HCT116 (cell line): ENCODE results near the gene CLCN4. TPM values are rescaled to one million over a fixed set of nuclear protein-coding genes. Genes with fewer than 3 reads are reported as not detected.

Source experiments
- ATAC-seq: fragments of 200-7000 bp; cut with Tn5 transposase; 2 replicates; pipeline ENCODE4 v1.9.1; 2020; ENCODE audit warnings: mild to moderate bottlenecking, moderate library complexity
- BruUV-seq: library from RNA; stranded (reverse); fragments of 400-500 nt; replicated peaks from 2 replicates; lab custom pipeline; 2021; lab: Mats Ljungman, UMichigan
- CTCF ChIA-PET: fragments of 300-600 bp; sonication (Branson Sonifier 250); formaldehyde crosslinking; loops from one replicate; lab custom pipeline; 2021; ENCODE audit warnings: antibody characterized with exemption; lab: Charles Lee
- POLR2A ChIA-PET: fragments of 300-600, 350-600 bp; sonication (Branson Sonifier 250); formaldehyde crosslinking; loops from one replicate; lab custom pipeline; 2021; ENCODE audit warnings: antibody characterized with exemption; lab: Charles Lee
- RAD21 ChIA-PET, 2 experiments: fragments of 300-600 bp; sonication (Branson Sonifier 250); formaldehyde crosslinking; loops; one replicate each; lab custom pipeline; 2023; ENCODE audit warnings: low total read pairs in 2 of 2; ENCODE audit not compliant: uncharacterized antibody in 2 of 2, unreplicated experiment in 2 of 2, low non-redundant PET in 1 of 2; lab: Charles Lee
- DNase-seq: peaks from one replicate; pipeline ENCODE4 v3.0.0-alpha.2; 2010; ENCODE audit warnings: low read depth, low spot score
- H2AFZ ChIP-seq: fragments of 200-600 bp; shearing (Covaris generic), sonication (generic); 2 replicates; pipeline ENCODE4 v1.6.1; 2017; ENCODE audit warnings: low read depth, mixed run types, mixed read lengths, antibody characterized with exemption, low read length; ENCODE audit not compliant: poor library complexity, severe bottlenecking
- H3K27ac ChIP-seq: 2 replicates; pipeline ENCODE4 v1.5.1; 2012; ENCODE audit warnings: low read depth, low read length
- H3K27me3 ChIP-seq: fragments of 200-600 bp; sonication (generic); 2 replicates; pipeline ENCODE4 v1.6.1; 2016; ENCODE audit warnings: mixed run types, low read length, mixed read lengths; ENCODE audit not compliant: insufficient read depth
- H3K36me3 ChIP-seq, 2 experiments: fragments of 200-500 bp in 1 of 2; fragments of 200-600 bp in 1 of 2; sonication (Bioruptor generic) in 1 of 2; sonication (generic) in 1 of 2; 2 replicates each; pipeline versions ENCODE4 v1.5.1 to v1.6.1; 2014 to 2016; ENCODE audit warnings: low read length in 2 of 2, inconsistent platforms in 1 of 2, mixed read lengths in 1 of 2, mixed run types in 1 of 2; ENCODE audit not compliant: insufficient read depth in 2 of 2, control insufficient read depth in 1 of 2
- H3K4me1 ChIP-seq, 2 experiments: fragments of 200-600 bp in 1 of 2; sonication (generic) in 1 of 2; 2 replicates each; pipeline versions ENCODE4 v1.5.1 to v1.6.1; 2012 to 2017; ENCODE audit warnings: low read length in 2 of 2, inconsistent platforms in 1 of 2, mild to moderate bottlenecking in 1 of 2, mixed read lengths in 1 of 2, mixed run types in 1 of 2, moderate library complexity in 1 of 2; ENCODE audit not compliant: insufficient read depth in 2 of 2, control insufficient read depth in 1 of 2
- H3K4me2 ChIP-seq: fragments of 200-600 bp; sonication (generic); 2 replicates; pipeline ENCODE4 v1.6.1; 2017; ENCODE audit warnings: mixed run types, low read length, mixed read lengths
- H3K4me3 ChIP-seq, 2 experiments: fragments of 200-600 bp in 1 of 2; sonication (generic) in 1 of 2; replicated peaks in 1 of 2; 2 replicates each; pipeline ENCODE4 v1.5.1; 2011 to 2016; ENCODE audit warnings: low read length in 2 of 2, control low read depth in 1 of 2, low read depth in 1 of 2, mild to moderate bottlenecking in 1 of 2, mixed read lengths in 1 of 2, mixed run types in 1 of 2
- H3K79me2 ChIP-seq: fragments of 200-600 bp; sonication (generic); 2 replicates; pipeline ENCODE4 v1.6.1; 2017; ENCODE audit warnings: mild to moderate bottlenecking, mixed run types, low read length, moderate library complexity, mixed read lengths; ENCODE audit not compliant: insufficient read depth
- H3K9ac ChIP-seq: fragments of 200-600 bp; sonication (generic); 2 replicates; pipeline ENCODE4 v1.6.1; 2016; ENCODE audit warnings: low read length, mixed read lengths
- H3K9me2 ChIP-seq: fragments of 200-600 bp; sonication (generic), shearing (Covaris generic); 2 replicates; pipeline ENCODE4 v1.6.1; 2017; ENCODE audit warnings: mixed run types, mild to moderate bottlenecking, moderate library complexity; ENCODE audit not compliant: insufficient read depth
- H3K9me3 ChIP-seq, 2 experiments: fragments of 200-500 bp in 1 of 2; fragments of 200-600 bp in 1 of 2; sonication (Bioruptor generic) in 1 of 2; sonication (generic) in 1 of 2; 2 replicates each; pipeline ENCODE4 v1.6.1; 2014 to 2017; ENCODE audit warnings: low read length in 2 of 2, mixed read lengths in 2 of 2, inconsistent platforms in 1 of 2, low read depth in 1 of 2, mild to moderate bottlenecking in 1 of 2, mixed run types in 1 of 2, moderate library complexity in 1 of 2; ENCODE audit not compliant: control insufficient read depth in 1 of 2, insufficient read depth in 1 of 2
- H4K20me1 ChIP-seq: fragments of 200-600 bp; sonication (generic), shearing (Covaris generic); 2 replicates; pipeline ENCODE4 v1.6.1; 2017; ENCODE audit warnings: mixed run types, mild to moderate bottlenecking, moderate library complexity; ENCODE audit not compliant: insufficient read depth
- ATF3 ChIP-seq: IDR thresholded peaks from 2 replicates; pipeline ENCODE4 v1.6.1; 2012
- CEBPB ChIP-seq: IDR thresholded peaks from 2 replicates; pipeline ENCODE4 v1.6.1; 2012; ENCODE audit warnings: low read depth
- EGR1 ChIP-seq: IDR thresholded peaks from 2 replicates; pipeline ENCODE4 v1.6.1; 2012; ENCODE audit warnings: low read depth
- ELF1 ChIP-seq: IDR thresholded peaks from 2 replicates; pipeline ENCODE4 v1.6.1; 2012; ENCODE audit warnings: low read depth, borderline replicate concordance
- EZH2 ChIP-seq: fragments of 200-600 bp; sonication (generic); IDR thresholded peaks from 2 replicates; pipeline ENCODE4 v1.6.1; 2017; ENCODE audit warnings: antibody characterized with exemption, mixed run types
- EZH2phosphoT487 ChIP-seq: fragments of 200-600 bp; IDR thresholded peaks from 2 replicates; pipeline ENCODE4 v1.6.1; 2018; ENCODE audit warnings: antibody characterized with exemption, borderline replicate concordance
- FOSL1 ChIP-seq: IDR thresholded peaks from 2 replicates; pipeline ENCODE4 v1.6.1; 2012; ENCODE audit warnings: low read depth
- POLR2A ChIP-seq: IDR thresholded peaks from 2 replicates; pipeline ENCODE4 v1.7.0; 2011; ENCODE audit warnings: borderline replicate concordance; ENCODE audit not compliant: insufficient read depth, insufficient read length; ENCODE audit errors: extremely low read depth
- POLR2AphosphoS5 ChIP-seq: IDR thresholded peaks from 2 replicates; pipeline ENCODE4 v1.6.1; 2011; ENCODE audit warnings: mild to moderate bottlenecking, low read depth, low read length, moderate library complexity
- RAD21 ChIP-seq: IDR thresholded peaks from 2 replicates; pipeline ENCODE4 v1.6.1; 2012; ENCODE audit warnings: low read depth, mild to moderate bottlenecking
- REST ChIP-seq: IDR thresholded peaks from 2 replicates; pipeline ENCODE4 v1.6.1; 2012; ENCODE audit warnings: low read depth
- SIN3A ChIP-seq: IDR thresholded peaks from 2 replicates; pipeline ENCODE4 v1.6.1; 2012; ENCODE audit warnings: low read depth
- SP1 ChIP-seq: IDR thresholded peaks from 2 replicates; pipeline ENCODE4 v1.6.1; 2012; ENCODE audit warnings: low read depth
- SRF ChIP-seq: IDR thresholded peaks from 2 replicates; pipeline ENCODE4 v1.6.1; 2012; ENCODE audit warnings: low read depth
- ZBTB33 ChIP-seq: IDR thresholded peaks from 2 replicates; pipeline ENCODE4 v1.6.1; 2011; ENCODE audit warnings: mild to moderate bottlenecking, low read length, moderate library complexity; ENCODE audit not compliant: insufficient replicate concordance; ENCODE audit errors: extremely low read depth
- ZFX ChIP-seq: fragments of 450-650 bp; IDR thresholded peaks from 2 replicates; pipeline ENCODE4 v1.6.1; 2017
- intact Hi-C: fragments of 100-400 bp; cut with micrococcal nuclease; formaldehyde crosslinking; loops from 2 replicates; pipeline ENCODE4 v1.10.0; 2022
- total RNA-seq: library from RNA; stranded (reverse); gene quantifications from one replicate; pipeline ENCODE4 v1.2.1, GENCODE V29; 2021; ENCODE audit not compliant: unreplicated experiment

The CLCN4 gene
- total RNA-seq, 1 experiment from 2014 or later: 3.1 TPM

GRCh38 chrX:10164879-10165278 is 8.1 kb downstream of the CLCN4 start:
- H3K9ac ChIP-seq: no peak overlapping the region
- DNase-seq (no peak), ATAC-seq (no peak)
- intact Hi-C loops: no loop called here
- no peak overlapping the region for H3K27ac ChIP-seq
- H3K4me3 ChIP-seq: no peak overlapping the region
- ChIA-PET POLR2A (no interaction called here), RAD21 (no interaction called here), CTCF (no interaction called here)
- H3K4me1 ChIP-seq: no peaks in the 10 kb centered on the region
- H3K4me2 ChIP-seq: no peak overlapping the region
- no peaks in the 10 kb centered on the region for H3K36me3 ChIP-seq
- no peaks in the 10 kb centered on the region for H4K20me1 ChIP-seq
- H3K9me2 ChIP-seq: no peaks in the 10 kb centered on the region
- H3K9me3 ChIP-seq: no peaks in the 10 kb centered on the region
- BruUV-seq: no TSS peak
- H3K79me2 ChIP-seq: no peaks in the 10 kb centered on the region
- no peak overlapping the region for H2AFZ ChIP-seq
- TF ChIP-seq EZH2phosphoT487 (no peak), CEBPB (no peak), POLR2A (no peak), ZFX (no peak), EZH2 (no peak), ELF1 (no peak)
- no peaks in the 10 kb centered on the region for H3K27me3 ChIP-seq

GRCh38 chrX:10165580-10166247 is 8.9 kb downstream of the CLCN4 start:
- no peak overlapping the region for H3K27ac ChIP-seq
- no peaks in the 10 kb centered on the region for H3K79me2 ChIP-seq
- H3K9ac ChIP-seq: no peak overlapping the region
- H3K4me2 ChIP-seq: no peak overlapping the region
- intact Hi-C loops: no loop called here
- H3K9me2 ChIP-seq: no peaks in the 10 kb centered on the region
- H2AFZ ChIP-seq: no peak overlapping the region
- ATAC-seq (no peak), DNase-seq (no peak)
- BruUV-seq: no TSS peak
- H4K20me1 ChIP-seq: no peaks in the 10 kb centered on the region
- no peaks in the 10 kb centered on the region for H3K4me1 ChIP-seq
- RAD21 ChIA-PET: no interaction called here
- H3K4me3 ChIP-seq: no peak overlapping the region
- H3K27me3 ChIP-seq: no peaks in the 10 kb centered on the region
- H3K36me3 ChIP-seq: no peaks in the 10 kb centered on the region
- POLR2A ChIA-PET: no interaction called here
- CTCF ChIA-PET: no interaction called here
- H3K9me3 ChIP-seq: no peaks in the 10 kb centered on the region
- TF ChIP-seq FOSL1 (no peak), SIN3A (no peak), EZH2phosphoT487 (no peak), SRF (no peak), SP1 (no peak), RAD21 (no peak), POLR2AphosphoS5 (no peak), ATF3 (no peak), EGR1 (no peak), ZBTB33 (no peak), REST (no peak), EZH2 (no peak)
